GM23338 (cell line): ENCODE data around the gene SDHA. TPM values are rescaled to one million over a fixed set of nuclear protein-coding genes. Genes with fewer than 3 reads are reported as not detected.

Source experiments
- ATAC-seq: fragments of 200-7000 bp; cut with Tn5 transposase; 3 replicates; pipeline ENCODE4 v1.9.1; 2020
- DNase-seq: peaks from one replicate; pipeline ENCODE4 v3.0.0-alpha.2; 2015; ENCODE audit warnings: low spot score
- H2AFZ ChIP-seq: fragments of 200-600 bp; sonication (generic); 2 replicates; pipeline ENCODE4 v1.8.0; 2016; ENCODE audit warnings: antibody characterized with exemption, mild to moderate bottlenecking, moderate library complexity
- H3F3A ChIP-seq: fragments of 200-600 bp; sonication (generic); replicated peaks from 2 replicates; pipeline ENCODE4 v1.8.0; 2017; ENCODE audit warnings: antibody characterized with exemption, mixed run types, low read depth
- H3K27ac ChIP-seq: fragments of 200-600 bp; sonication (generic); 2 replicates; pipeline ENCODE4 v1.6.1; 2016; ENCODE audit warnings: low read depth
- H3K27me3 ChIP-seq: fragments of 200-600 bp; sonication (generic); 2 replicates; pipeline ENCODE4 v1.8.0; 2016; ENCODE audit warnings: mild to moderate bottlenecking, mixed run types, moderate library complexity; ENCODE audit not compliant: insufficient read depth
- H3K36me3 ChIP-seq: fragments of 200-600 bp; sonication (generic); 2 replicates; pipeline ENCODE4 v1.8.0; 2016; ENCODE audit warnings: mild to moderate bottlenecking; ENCODE audit not compliant: insufficient read depth
- H3K4me1 ChIP-seq: fragments of 200-600 bp; sonication (generic); 2 replicates; pipeline ENCODE4 v1.8.0; 2016; ENCODE audit warnings: mild to moderate bottlenecking, moderate library complexity; ENCODE audit not compliant: insufficient read depth
- H3K4me2 ChIP-seq: fragments of 200-600 bp; sonication (generic); 2 replicates; pipeline ENCODE4 v1.7.1; 2017; ENCODE audit warnings: mixed run types
- H3K4me3 ChIP-seq: fragments of 200-600 bp; sonication (generic); 2 replicates; pipeline ENCODE4 v1.6.1; 2016; ENCODE audit warnings: mixed run types
- H3K79me2 ChIP-seq: fragments of 200-600 bp; sonication (generic); replicated peaks from 2 replicates; pipeline ENCODE4 v1.8.0; 2017; ENCODE audit warnings: mild to moderate bottlenecking; ENCODE audit not compliant: insufficient read depth
- H3K9me2 ChIP-seq: fragments of 200-600 bp; sonication (generic); 2 replicates; pipeline ENCODE4 v1.8.0; 2017; ENCODE audit not compliant: insufficient read depth
- H4K20me1 ChIP-seq: fragments of 200-600 bp; sonication (generic); replicated peaks from 2 replicates; pipeline ENCODE4 v1.8.0; 2017; ENCODE audit warnings: mild to moderate bottlenecking; ENCODE audit not compliant: insufficient read depth
- H3K27ac Mint-ChIP-seq: 2 replicates; pipeline ENCODE4 v1.8.0; 2020; ENCODE audit warnings: inconsistent platforms, mild to moderate bottlenecking, moderate library complexity, mixed read lengths
- H3K27me3 Mint-ChIP-seq: 3 replicates; pipeline ENCODE4 v1.8.0; 2022; ENCODE audit warnings: low read depth, mild to moderate bottlenecking, moderate library complexity, mixed read lengths, inconsistent platforms; ENCODE audit not compliant: insufficient read depth, poor library complexity
- H3K36me3 Mint-ChIP-seq: 3 replicates; pipeline ENCODE4 v1.8.0; 2021; ENCODE audit warnings: low read depth, mild to moderate bottlenecking, inconsistent platforms, moderate library complexity, mixed read lengths
- H3K4me1 Mint-ChIP-seq: 3 replicates; pipeline ENCODE4 v1.8.0; 2020; ENCODE audit warnings: mild to moderate bottlenecking, inconsistent platforms, mixed read lengths
- H3K4me3 Mint-ChIP-seq: 3 replicates; pipeline ENCODE4 v1.8.0; 2021; ENCODE audit warnings: moderate library complexity, mild to moderate bottlenecking, inconsistent platforms, mixed read lengths
- H3K9me3 Mint-ChIP-seq: 3 replicates; pipeline ENCODE4 v1.8.0; 2020; ENCODE audit warnings: moderate library complexity, mild to moderate bottlenecking, inconsistent platforms, mixed read lengths
- CREB1 ChIP-seq: fragments of 250-450 bp; sonication (Bioruptor Pico); IDR thresholded peaks from 2 replicates; pipeline ENCODE4 v1.5.0; 2020; ENCODE audit warnings: low read depth, mild to moderate bottlenecking, moderate library complexity
- CTCF ChIP-seq, 2 experiments: fragments of 200-600 bp in 1 of 2; sonication (generic) in 1 of 2; conservative IDR thresholded peaks; 2 replicates each; pipeline versions ENCODE4 v1.5.1 to v1.6.1; 2016 to 2017; ENCODE audit warnings: antibody characterized with exemption in 2 of 2, low read depth in 2 of 2, mild to moderate bottlenecking in 2 of 2, moderate library complexity in 1 of 2
- ETS1 ChIP-seq: IDR thresholded peaks from 2 replicates; pipeline ENCODE4 v1.6.1; 2016; ENCODE audit warnings: antibody characterized with exemption
- EZH2 ChIP-seq: fragments of 200-600 bp; sonication (generic); IDR thresholded peaks from one replicate; pipeline ENCODE4 v1.8.0; 2017; ENCODE audit warnings: antibody characterized with exemption, mild to moderate bottlenecking, low read depth; ENCODE audit not compliant: unreplicated experiment
- EZH2phosphoT487 ChIP-seq: fragments of 200-600 bp; sonication (generic); IDR thresholded peaks from one replicate; pipeline ENCODE4 v1.8.1; 2018; ENCODE audit warnings: antibody characterized with exemption; ENCODE audit not compliant: unreplicated experiment
- JUNB ChIP-seq: IDR thresholded peaks from one replicate; pipeline ENCODE4 v1.6.1; 2016; ENCODE audit warnings: antibody characterized with exemption; ENCODE audit not compliant: unreplicated experiment
- POLR2AphosphoS5 ChIP-seq: IDR thresholded peaks from 2 replicates; pipeline ENCODE4 v1.6.1; 2016; ENCODE audit warnings: antibody characterized with exemption, low read depth
- REST ChIP-seq: IDR thresholded peaks from one replicate; pipeline ENCODE4 v1.6.1; 2018; ENCODE audit warnings: antibody characterized with exemption; ENCODE audit not compliant: unreplicated experiment
- ZNF114 ChIP-seq: fragments of 250-450 bp; sonication (Bioruptor Pico); IDR thresholded peaks from 2 replicates; pipeline ENCODE4 v1.5.0; 2020; ENCODE audit warnings: mild to moderate bottlenecking, moderate library complexity
- ZNF462 ChIP-seq: fragments of 250-450 bp; sonication (Bioruptor Pico); IDR thresholded peaks from 2 replicates; pipeline ENCODE4 v1.5.0; 2020; ENCODE audit warnings: mild to moderate bottlenecking, moderate library complexity
- polyA plus RNA-seq: library from polyadenylated mRNA; unstranded; fragments of >200 nt; fragmentation: Nextera tagmentation; extraction: Ambion mirVana; gene quantifications from 2 replicates; pipeline ENCODE4 v1.2.1, GENCODE V29; 2016
- total RNA-seq: library from RNA; depleted of rRNA; stranded (reverse); fragments of >200 nt; shearing (Covaris generic); gene quantifications from 2 replicates; pipeline ENCODE4 v1.2.3, GENCODE V29; 2014

The SDHA gene
- total and polyA plus RNA-seq, 2 experiments from 2014 or later: 62.2 to 70.6 TPM

- Histone ChIP-seq H4K20me1 (no peaks in the 10 kb centered on the region; the same call in 1 of the 2 replicates), H3K4me2 (no peak overlapping the region), H3K4me3 (no peak overlapping the region), H2AFZ (no peak overlapping the region), H3K27me3 (no peaks in the 10 kb centered on the region), H3F3A (no peaks in the 10 kb centered on the region), H3K9me2 (no peaks in the 10 kb centered on the region), H3K4me1 (no peaks in the 10 kb centered on the region), H3K36me3 (no peaks in the 10 kb centered on the region), H3K79me2 (peaks cover 4% of the 10 kb centered on the region), H3K27ac (no peak overlapping the region)
- peaks cover 4% of the 10 kb centered on the region for H3K27me3 Mint-ChIP-seq
- H3K36me3 Mint-ChIP-seq: peaks cover 13% of the 10 kb centered on the region
- no peaks in the 10 kb centered on the region; the same call in 2 of the 3 replicates for H3K9me3 Mint-ChIP-seq
- ATAC-seq: no peak
- H3K27ac Mint-ChIP-seq: no peak overlapping the region; the same call in 1 of the 2 replicates
- H3K4me1 Mint-ChIP-seq: peaks cover 40% of the 10 kb centered on the region
- no peak for DNase-seq
- TF ChIP-seq POLR2AphosphoS5 (no peak), EZH2phosphoT487 (no peak), CTCF (conservative IDR thresholded peaks at IDR 0.05; ENCODE audit: low read depth in 2 of 2) (no peak), ZNF462 (CRISPR knock-in tag) (no peak), JUNB (no peak), REST (no peak), ETS1 (no peak), CREB1 (no peak), ZNF114 (CRISPR knock-in tag) (no peak), EZH2 (no peak)
- no peak overlapping the region for H3K4me3 Mint-ChIP-seq
These were observed 86.9 kb downstream of the SDHA start for GRCh38 chr5:305050-305449.
